ENCODE measurements around the gene CHCHD3. TPM values are rescaled to one million over a fixed set of nuclear protein-coding genes. Genes with fewer than 3 reads are reported as not detected.
"Not testable (repeated sequence)": the region's sequence is repeated elsewhere in the genome, so short reads cannot be mapped to it uniquely, and the experiment has no call there.

Gene CHCHD3
- total RNA-seq, 2 experiments from 2014 or later, result 62.0 to 65.0 TPM

- Mint-ChIP-seq H3K27me3 (ENCODE audit: low read depth) (no peaks in the 10 kb centered on the region), H3K36me3 (ENCODE audit: low read depth) (peaks cover 17% of the 10 kb centered on the region), H3K9me3 (no peaks in the 10 kb centered on the region), H3K27ac (no peak overlapping the region), H3K4me3 (no peak overlapping the region), H3K4me1 (ENCODE audit: low read depth) (peaks cover 28% of the 10 kb centered on the region)
- intact Hi-C loops (cut with micrococcal nuclease), result no loop called here
- no peak for DNase-seq
- CTCF ChIA-PET, result no interaction called here
These were observed 30.0 kb downstream of the CHCHD3 start for GRCh38 chr7:133051719-133052400.

GRCh38 chr7:133051066-133051465 is 30.8 kb downstream of the CHCHD3 start:
- no peak for DNase-seq
- Mint-ChIP-seq H3K4me3 (no peak overlapping the region), H3K9me3 (no peaks in the 10 kb centered on the region), H3K27me3 (ENCODE audit: low read depth) (no peaks in the 10 kb centered on the region), H3K4me1 (ENCODE audit: low read depth) (peaks cover 22% of the 10 kb centered on the region), H3K36me3 (ENCODE audit: low read depth) (peaks cover 20% of the 10 kb centered on the region), H3K27ac (no peak overlapping the region)
- intact Hi-C loops (cut with micrococcal nuclease), result no loop called here
- CTCF ChIA-PET, result interaction anchor here (0.6 kb wide), 1 partner anchor 106 kb away, joined by 3 read pairs; no protein-coding TSS in a partner anchor

- Mint-ChIP-seq H3K4me1 (ENCODE audit: low read depth) (peaks cover 24% of the 10 kb centered on the region), H3K36me3 (ENCODE audit: low read depth) (peaks cover 25% of the 10 kb centered on the region), H3K27me3 (ENCODE audit: low read depth) (no peaks in the 10 kb centered on the region), H3K9me3 (no peaks in the 10 kb centered on the region), H3K27ac (no peak overlapping the region), H3K4me3 (no peak overlapping the region)
- DNase-seq, result no peak
- CTCF ChIA-PET, result interaction anchor here (0.6 kb wide), 1 partner anchor 107 kb away, joined by 3 read pairs; no protein-coding TSS in a partner anchor
- intact Hi-C loops (cut with micrococcal nuclease), result no loop called here
These were observed 31.5 kb downstream of the CHCHD3 start for GRCh38 chr7:133050200-133050995.

GRCh38 chr7:133048589-133048988 is 33.3 kb downstream of the CHCHD3 start:
- peaks cover 21% of the 10 kb centered on the region for H3K4me1 Mint-ChIP-seq (ENCODE audit: low read depth)
- H3K9me3 Mint-ChIP-seq, result no peaks in the 10 kb centered on the region
- H3K36me3 Mint-ChIP-seq (ENCODE audit: low read depth), result peaks cover 30% of the 10 kb centered on the region
- intact Hi-C loops (cut with micrococcal nuclease), result no loop called here
- no peak overlapping the region for H3K4me3 Mint-ChIP-seq
- no peak overlapping the region for H3K27ac Mint-ChIP-seq
- no peaks in the 10 kb centered on the region for H3K27me3 Mint-ChIP-seq (ENCODE audit: low read depth)
- CTCF ChIA-PET, result no interaction called here
- no peak for DNase-seq

- Mint-ChIP-seq H3K9me3 (no peaks in the 10 kb centered on the region), H3K4me1 (ENCODE audit: low read depth) (peaks cover 11% of the 10 kb centered on the region), H3K4me3 (no peak overlapping the region), H3K36me3 (ENCODE audit: low read depth) (peaks cover 30% of the 10 kb centered on the region), H3K27ac (no peak overlapping the region), H3K27me3 (ENCODE audit: low read depth) (no peaks in the 10 kb centered on the region)
- intact Hi-C loops (cut with micrococcal nuclease), result no loop called here
- DNase-seq, result no peak
- CTCF ChIA-PET, result no interaction called here
These were observed 34.6 kb downstream of the CHCHD3 start for GRCh38 chr7:133047321-133047720.

- CTCF ChIA-PET, result no interaction called here
- DNase-seq, result no peak
- Mint-ChIP-seq H3K4me3 (no peak overlapping the region), H3K27ac (no peak overlapping the region), H3K27me3 (ENCODE audit: low read depth) (no peaks in the 10 kb centered on the region), H3K9me3 (no peaks in the 10 kb centered on the region), H3K4me1 (ENCODE audit: low read depth) (peaks cover 6% of the 10 kb centered on the region), H3K36me3 (ENCODE audit: low read depth) (peaks cover 30% of the 10 kb centered on the region)
- intact Hi-C loops (cut with micrococcal nuclease), result no loop called here
These were observed 37.0 kb downstream of the CHCHD3 start for GRCh38 chr7:133044722-133045473.

- CTCF ChIA-PET, result no interaction called here
These were observed 41.2 kb downstream of the CHCHD3 start for GRCh38 chr7:133040674-133041073.

GRCh38 chr7:133040178-133040577 is 41.7 kb downstream of the CHCHD3 start:
- Mint-ChIP-seq H3K36me3 (ENCODE audit: low read depth) (peaks cover 13% of the 10 kb centered on the region), H3K27me3 (ENCODE audit: low read depth) (no peaks in the 10 kb centered on the region), H3K4me3 (no peak overlapping the region), H3K4me1 (ENCODE audit: low read depth) (peaks cover 3% of the 10 kb centered on the region), H3K27ac (no peak overlapping the region), H3K9me3 (no peaks in the 10 kb centered on the region)
- intact Hi-C loops (cut with micrococcal nuclease), result no loop called here
- CTCF ChIA-PET, result no interaction called here
- no peak for DNase-seq

More at GRCh38 chr7:133040674-133041073, 41.2 kb downstream of the CHCHD3 start:
- intact Hi-C loops (cut with micrococcal nuclease), result no loop called here
- DNase-seq, result no peak
- H3K36me3 Mint-ChIP-seq (ENCODE audit: low read depth), result peaks cover 10% of the 10 kb centered on the region
- peaks cover 3% of the 10 kb centered on the region for H3K4me1 Mint-ChIP-seq (ENCODE audit: low read depth)
- H3K9me3 Mint-ChIP-seq, result no peaks in the 10 kb centered on the region
- H3K4me3 Mint-ChIP-seq, result no peak overlapping the region
- no peaks in the 10 kb centered on the region for H3K27me3 Mint-ChIP-seq (ENCODE audit: low read depth)
- H3K27ac Mint-ChIP-seq, result no peak overlapping the region

GRCh38 chr7:133039614-133040013 is 42.3 kb downstream of the CHCHD3 start:
- H3K36me3 Mint-ChIP-seq (ENCODE audit: low read depth), result peaks cover 13% of the 10 kb centered on the region
- peaks cover 3% of the 10 kb centered on the region for H3K4me1 Mint-ChIP-seq (ENCODE audit: low read depth)
- DNase-seq, result no peak
- H3K4me3 Mint-ChIP-seq, result no peak overlapping the region
- no peaks in the 10 kb centered on the region for H3K9me3 Mint-ChIP-seq
- H3K27ac Mint-ChIP-seq, result no peak overlapping the region
- CTCF ChIA-PET, result no interaction called here
- no peaks in the 10 kb centered on the region for H3K27me3 Mint-ChIP-seq (ENCODE audit: low read depth)
- intact Hi-C loops (cut with micrococcal nuclease), result no loop called here

GRCh38 chr7:133036289-133036688 is 45.6 kb downstream of the CHCHD3 start:
- CTCF ChIA-PET, result no interaction called here
- Mint-ChIP-seq H3K27me3 (ENCODE audit: low read depth) (no peaks in the 10 kb centered on the region), H3K4me1 (ENCODE audit: low read depth) (peaks cover 4% of the 10 kb centered on the region), H3K36me3 (ENCODE audit: low read depth) (peaks cover 13% of the 10 kb centered on the region), H3K27ac (no peak overlapping the region), H3K9me3 (no peaks in the 10 kb centered on the region), H3K4me3 (no peak overlapping the region)
- no peak for DNase-seq
- intact Hi-C loops (cut with micrococcal nuclease), result no loop called here

GRCh38 chr7:133035240-133035639 is 46.6 kb downstream of the CHCHD3 start:
- CTCF ChIA-PET; intact Hi-C loops (cut with micrococcal nuclease); H3K9me3 Mint-ChIP-seq: not testable (repeated sequence)

GRCh38 chr7:133030346-133030745 is 51.5 kb downstream of the CHCHD3 start:
- peaks cover 1% of the 10 kb centered on the region for H3K9me3 Mint-ChIP-seq
- no peak overlapping the region for H3K4me3 Mint-ChIP-seq
- no peaks in the 10 kb centered on the region for H3K27me3 Mint-ChIP-seq (ENCODE audit: low read depth)
- no peak overlapping the region for H3K27ac Mint-ChIP-seq
- CTCF ChIA-PET, result no interaction called here
- no peak for DNase-seq
- intact Hi-C loops (cut with micrococcal nuclease), result no loop called here
- H3K36me3 Mint-ChIP-seq (ENCODE audit: low read depth), result peaks cover 15% of the 10 kb centered on the region
- H3K4me1 Mint-ChIP-seq (ENCODE audit: low read depth), result peaks cover 18% of the 10 kb centered on the region

More at GRCh38 chr7:133035240-133035639, 46.6 kb downstream of the CHCHD3 start:
- not testable (repeated sequence) for H3K4me1 Mint-ChIP-seq (ENCODE audit: low read depth); H3K27ac Mint-ChIP-seq; H3K4me3 Mint-ChIP-seq; DNase-seq; H3K27me3 Mint-ChIP-seq (ENCODE audit: low read depth)
- H3K36me3 Mint-ChIP-seq (ENCODE audit: low read depth), result peaks cover 13% of the 10 kb centered on the region

Measured in activated naive CD4-positive, alpha-beta T cell treated with anti-CD3 and anti-CD28 coated beads for 36 hours (primary cell).